ENCODE measurements around the gene COL4A4. TPM values are rescaled to one million over a fixed set of nuclear protein-coding genes. Genes with fewer than 3 reads are reported as not detected.

COL4A4 gene
- total RNA-seq, 3 donors from 2014 or later (not counting 1 experiment from before 2014, with no cell fraction given), result 0.31 to 2.3 (median 0.88) TPM

GRCh38 chr2:227132986-227133385, 31.0 kb downstream of the COL4A4 start:
- no peak for ATAC-seq
- peaks cover 10 to 19% of the 10 kb centered on the region in 2 donors for H3K27me3 Mint-ChIP-seq (ENCODE audit: low read depth in 2 of 2)
- intact Hi-C loops (cut with micrococcal nuclease), result no loop called here

GRCh38 chr2:227130636-227131035, 33.4 kb downstream of the COL4A4 start:
- Histone ChIP-seq H3K27me3 (ENCODE audit: control insufficient read depth, insufficient read depth, low read length) (no peaks in the 10 kb centered on the region), H3K4me3 (ENCODE audit: low read length) (no peak overlapping the region), H3K4me1 (ENCODE audit: control insufficient read depth, insufficient read depth, low read length) (no peaks in the 10 kb centered on the region), H3K27ac (ENCODE audit: low read length) (no peak overlapping the region), H3K36me3 (ENCODE audit: control insufficient read depth, insufficient read depth, low read length) (no peaks in the 10 kb centered on the region), H3K9me3 (ENCODE audit: control insufficient read depth, insufficient read depth, low read length) (no peaks in the 10 kb centered on the region)
- Mint-ChIP-seq H3K9me3 (no peaks in the 10 kb centered on the region), H3K4me3 (no peak overlapping the region), H3K27me3 (ENCODE audit: low read depth in 2 of 2) (peaks cover 10 to 21% of the 10 kb centered on the region in 2 donors), H3K36me3 (no peaks in the 10 kb centered on the region), H3K4me1 (no peaks in the 10 kb centered on the region), H3K27ac (no peak overlapping the region)
- WGBS (ENCODE audit: insufficient coverage), result 71% methylated on average over 8 of the region's 8 CpGs
- intact Hi-C loops (cut with micrococcal nuclease), result loop anchor here (2.0 kb wide), 1 partner anchor 636 kb away; no protein-coding TSS in a partner anchor
- TF ChIP-seq CTCF (IDR thresholded peaks at IDR 0.05), result no peak
- DNase-seq (no peak), ATAC-seq (no peak)

More at GRCh38 chr2:227132986-227133385, 31.0 kb downstream of the COL4A4 start:
- Mint-ChIP-seq H3K4me1 (no peaks in the 10 kb centered on the region), H3K9me3 (no peaks in the 10 kb centered on the region), H3K27ac (no peak overlapping the region), H3K4me3 (no peak overlapping the region), H3K36me3 (no peaks in the 10 kb centered on the region)
- H3K36me3 ChIP-seq (ENCODE audit: control insufficient read depth, insufficient read depth, low read length), result no peaks in the 10 kb centered on the region
- WGBS (ENCODE audit: insufficient coverage), result 47% methylated on average over 2 of the region's 4 CpGs
- H3K27ac ChIP-seq (ENCODE audit: low read length), result no peak overlapping the region
- H3K4me3 ChIP-seq (ENCODE audit: low read length), result no peak overlapping the region
- H3K9me3 ChIP-seq (ENCODE audit: control insufficient read depth, insufficient read depth, low read length), result no peaks in the 10 kb centered on the region
- H3K4me1 ChIP-seq (ENCODE audit: control insufficient read depth, insufficient read depth, low read length), result no peaks in the 10 kb centered on the region
- H3K27me3 ChIP-seq (ENCODE audit: control insufficient read depth, insufficient read depth, low read length), result no peaks in the 10 kb centered on the region
- TF ChIP-seq CTCF (IDR thresholded peaks at IDR 0.05), result no peak
- no peak for DNase-seq

GRCh38 chr2:227127201-227127600, 36.8 kb downstream of the COL4A4 start:
- H3K27ac Mint-ChIP-seq, result no peak overlapping the region
- no peak for DNase-seq
- Histone ChIP-seq H3K9me3 (ENCODE audit: control insufficient read depth, insufficient read depth, low read length) (no peaks in the 10 kb centered on the region), H3K27ac (ENCODE audit: low read length) (no peak overlapping the region), H3K4me1 (ENCODE audit: control insufficient read depth, insufficient read depth, low read length) (no peaks in the 10 kb centered on the region), H3K4me3 (ENCODE audit: low read length) (no peak overlapping the region), H3K36me3 (ENCODE audit: control insufficient read depth, insufficient read depth, low read length) (no peaks in the 10 kb centered on the region), H3K27me3 (ENCODE audit: control insufficient read depth, insufficient read depth, low read length) (no peaks in the 10 kb centered on the region)
- H3K36me3 Mint-ChIP-seq, result no peaks in the 10 kb centered on the region
- H3K27me3 Mint-ChIP-seq (ENCODE audit: low read depth in 2 of 2), result peaks cover 10 to 26% of the 10 kb centered on the region in 2 donors
- H3K4me1 Mint-ChIP-seq, result no peaks in the 10 kb centered on the region
- 58% methylated on average over 7 of the region's 8 CpGs for WGBS (ENCODE audit: insufficient coverage)
- H3K9me3 Mint-ChIP-seq, result no peaks in the 10 kb centered on the region
- intact Hi-C loops (cut with micrococcal nuclease), result no loop called here
- no peak for ATAC-seq
- no peak overlapping the region for H3K4me3 Mint-ChIP-seq
- TF ChIP-seq CTCF (IDR thresholded peaks at IDR 0.05), result no peak

GRCh38 chr2:227125506-227125905, 38.5 kb downstream of the COL4A4 start:
- Histone ChIP-seq H3K27ac (ENCODE audit: low read length) (no peak overlapping the region), H3K4me3 (ENCODE audit: low read length) (no peak overlapping the region), H3K4me1 (ENCODE audit: control insufficient read depth, insufficient read depth, low read length) (no peaks in the 10 kb centered on the region), H3K36me3 (ENCODE audit: control insufficient read depth, insufficient read depth, low read length) (no peaks in the 10 kb centered on the region), H3K27me3 (ENCODE audit: control insufficient read depth, insufficient read depth, low read length) (no peaks in the 10 kb centered on the region), H3K9me3 (ENCODE audit: control insufficient read depth, insufficient read depth, low read length) (no peaks in the 10 kb centered on the region)
- Mint-ChIP-seq H3K36me3 (no peaks in the 10 kb centered on the region), H3K4me3 (no peak overlapping the region), H3K9me3 (no peaks in the 10 kb centered on the region), H3K27me3 (ENCODE audit: low read depth in 2 of 2) (peaks cover 10 to 18% of the 10 kb centered on the region in 2 donors), H3K27ac (no peak overlapping the region), H3K4me1 (no peaks in the 10 kb centered on the region)
- intact Hi-C loops (cut with micrococcal nuclease), result no loop called here
- 82% methylated on average over 4 of the region's 5 CpGs for WGBS (ENCODE audit: insufficient coverage)
- ATAC-seq (no peak), DNase-seq (no peak)
- no peak for TF ChIP-seq CTCF (IDR thresholded peaks at IDR 0.05)
